Glutamatergic neuron (in vitro differentiated cells): ENCODE results near the gene TMEM92. TPM values are rescaled to one million over a fixed set of nuclear protein-coding genes. Genes with fewer than 3 reads are reported as not detected.

Experiments used
- DNase-seq: peaks from one replicate; pipeline ENCODE4 v3.0.0; 2022
- H3K27ac Mint-ChIP-seq: one replicate; pipeline ENCODE4 v1.8.0; 2020; ENCODE audit warnings: mild to moderate bottlenecking, mixed read lengths, inconsistent platforms; ENCODE audit not compliant: unreplicated experiment
- H3K27me3 Mint-ChIP-seq: one replicate; pipeline ENCODE4 v1.8.0; 2020; ENCODE audit warnings: mild to moderate bottlenecking, moderate library complexity, mixed read lengths, inconsistent platforms; ENCODE audit not compliant: unreplicated experiment
- H3K36me3 Mint-ChIP-seq: one replicate; pipeline ENCODE4 v1.8.0; 2020; ENCODE audit warnings: mild to moderate bottlenecking, mixed read lengths, inconsistent platforms; ENCODE audit not compliant: unreplicated experiment
- H3K4me1 Mint-ChIP-seq: one replicate; pipeline ENCODE4 v1.8.0; 2020; ENCODE audit warnings: mild to moderate bottlenecking, low read depth, mixed read lengths, inconsistent platforms; ENCODE audit not compliant: unreplicated experiment
- H3K4me3 Mint-ChIP-seq: one replicate; pipeline ENCODE4 v1.8.0; 2020; ENCODE audit warnings: mild to moderate bottlenecking, mixed read lengths, inconsistent platforms; ENCODE audit not compliant: unreplicated experiment
- H3K9me3 Mint-ChIP-seq: one replicate; pipeline ENCODE4 v1.8.0; 2020; ENCODE audit warnings: mild to moderate bottlenecking, moderate library complexity, mixed read lengths, inconsistent platforms; ENCODE audit not compliant: unreplicated experiment
- total RNA-seq: library from RNA; stranded (reverse); fragmentation: NEBNext Ultra II Directional; extraction: Animal tissue kit (Norgen Biotek cat#: 25700); gene quantifications from one replicate; pipeline ENCODE4 v1.2.1, GENCODE V29; 2021; ENCODE audit not compliant: unreplicated experiment
- TF ChIP-seq, protein P1 (sequence below): fragments of 200-600 bp; sonication (generic); IDR thresholded peaks from one replicate; pipeline ENCODE4 v1.5.0; 2021; ENCODE audit not compliant: partially characterized antibody, unreplicated experiment

TMEM92 gene
- total RNA-seq, 1 donor from 2014 or later: not detected

GRCh38 chr17:50325906-50326305, 51.6 kb downstream of the TMEM92 start:
- no peak overlapping the region for H3K4me3 Mint-ChIP-seq
- H3K4me1 Mint-ChIP-seq: peaks cover 4% of the 10 kb centered on the region
- H3K27ac Mint-ChIP-seq: no peak overlapping the region

GRCh38 chr17:50326831-50327364, 52.6 kb downstream of the TMEM92 start:
- Mint-ChIP-seq H3K4me3 (no peak overlapping the region), H3K4me1 (peaks cover 5% of the 10 kb centered on the region), H3K36me3 (no peaks in the 10 kb centered on the region), H3K27ac (no peak overlapping the region), H3K9me3 (peaks cover 3% of the 10 kb centered on the region), H3K27me3 (peaks cover 5% of the 10 kb centered on the region)
- no peak for DNase-seq
- TF ChIP-seq, protein P1, sequence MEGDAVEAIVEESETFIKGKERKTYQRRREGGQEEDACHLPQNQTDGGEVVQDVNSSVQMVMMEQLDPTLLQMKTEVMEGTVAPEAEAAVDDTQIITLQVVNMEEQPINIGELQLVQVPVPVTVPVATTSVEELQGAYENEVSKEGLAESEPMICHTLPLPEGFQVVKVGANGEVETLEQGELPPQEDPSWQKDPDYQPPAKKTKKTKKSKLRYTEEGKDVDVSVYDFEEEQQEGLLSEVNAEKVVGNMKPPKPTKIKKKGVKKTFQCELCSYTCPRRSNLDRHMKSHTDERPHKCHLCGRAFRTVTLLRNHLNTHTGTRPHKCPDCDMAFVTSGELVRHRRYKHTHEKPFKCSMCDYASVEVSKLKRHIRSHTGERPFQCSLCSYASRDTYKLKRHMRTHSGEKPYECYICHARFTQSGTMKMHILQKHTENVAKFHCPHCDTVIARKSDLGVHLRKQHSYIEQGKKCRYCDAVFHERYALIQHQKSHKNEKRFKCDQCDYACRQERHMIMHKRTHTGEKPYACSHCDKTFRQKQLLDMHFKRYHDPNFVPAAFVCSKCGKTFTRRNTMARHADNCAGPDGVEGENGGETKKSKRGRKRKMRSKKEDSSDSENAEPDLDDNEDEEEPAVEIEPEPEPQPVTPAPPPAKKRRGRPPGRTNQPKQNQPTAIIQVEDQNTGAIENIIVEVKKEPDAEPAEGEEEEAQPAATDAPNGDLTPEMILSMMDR: no peak

More at GRCh38 chr17:50325906-50326305, 51.6 kb downstream of the TMEM92 start:
- DNase-seq: no peak
- Mint-ChIP-seq H3K9me3 (peaks cover 3% of the 10 kb centered on the region), H3K36me3 (no peaks in the 10 kb centered on the region), H3K27me3 (peaks cover 3% of the 10 kb centered on the region)
- TF ChIP-seq, protein P1: no peak

DNA sequence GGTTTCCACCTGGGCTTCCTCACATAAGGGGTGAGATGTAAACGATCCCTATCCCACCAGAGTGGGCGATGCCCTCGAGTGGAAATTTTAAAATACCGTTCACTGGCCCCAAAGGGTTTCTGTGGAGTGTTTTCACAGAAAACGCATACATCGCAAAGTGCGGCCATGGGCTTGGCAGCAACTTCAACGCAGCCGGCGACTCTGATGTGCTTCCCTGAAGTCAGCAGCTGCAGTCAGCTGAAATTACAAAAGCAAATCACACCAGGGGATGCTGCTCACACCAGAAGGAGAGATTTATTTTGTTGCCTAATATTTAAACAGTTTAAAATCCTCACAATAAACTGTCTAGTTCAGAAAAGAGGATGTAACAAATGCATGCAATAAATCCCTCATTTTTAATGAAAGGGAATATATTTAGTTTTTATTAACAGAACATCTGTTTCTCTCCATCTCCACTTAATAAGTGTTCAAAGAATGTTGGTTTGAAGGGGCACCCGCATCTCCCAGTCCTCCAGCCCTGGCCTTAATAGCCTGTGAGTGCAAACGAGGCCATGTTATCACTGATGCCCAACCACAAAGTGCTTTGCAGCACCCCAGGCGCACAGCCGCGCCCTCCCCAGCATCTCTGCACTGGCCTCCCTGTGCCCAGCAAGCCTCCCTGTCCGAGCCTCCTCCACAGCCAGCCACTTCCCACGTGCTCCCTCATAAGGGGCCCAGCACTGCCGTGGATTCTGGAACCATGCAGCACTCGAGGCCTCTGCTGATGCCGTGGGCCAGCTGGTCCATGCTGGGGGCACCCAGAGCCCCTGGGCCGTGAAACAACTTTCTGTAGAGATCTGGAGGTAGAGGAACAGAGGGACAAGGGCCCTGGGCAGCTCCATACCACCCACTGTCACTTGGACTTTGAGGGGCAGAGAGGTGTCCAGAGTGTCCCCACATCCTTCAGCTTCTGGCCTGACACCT, 54.4 kb downstream of the TMEM92 start:
- no peaks in the 10 kb centered on the region for H3K36me3 Mint-ChIP-seq

DNA sequence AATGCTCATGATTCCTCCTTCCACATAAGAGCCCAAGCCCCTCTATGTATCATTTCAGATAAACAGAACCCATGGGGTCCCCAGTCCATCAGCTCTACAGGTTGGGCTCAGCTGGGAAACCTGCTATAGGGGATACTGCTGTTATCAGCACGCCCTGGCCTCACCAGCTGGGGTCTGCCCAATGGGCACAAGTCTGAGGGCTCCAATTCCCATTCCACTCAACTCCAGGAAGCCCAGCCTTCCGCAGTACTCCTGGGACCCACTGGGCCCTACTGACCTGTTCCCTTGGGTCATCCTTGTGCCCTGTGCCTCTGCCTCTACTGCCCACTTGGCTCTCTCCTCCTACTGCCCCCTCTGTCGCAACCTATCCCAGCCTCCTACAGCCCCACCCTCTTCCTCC, 55.5 kb downstream of the TMEM92 start:
- peaks cover 10% of the 10 kb centered on the region for H3K4me1 Mint-ChIP-seq
- H3K27ac Mint-ChIP-seq: no peak overlapping the region

More for the DNA sequence above, 54.4 kb downstream of the TMEM92 start:
- TF ChIP-seq, protein P1: no peak
- peaks cover 6% of the 10 kb centered on the region for H3K27me3 Mint-ChIP-seq
- H3K27ac Mint-ChIP-seq: no peak overlapping the region
- H3K9me3 Mint-ChIP-seq: peaks cover 3% of the 10 kb centered on the region
- no peak for DNase-seq
- H3K4me3 Mint-ChIP-seq: no peak overlapping the region
- peaks cover 10% of the 10 kb centered on the region for H3K4me1 Mint-ChIP-seq

More for the DNA sequence above, 55.5 kb downstream of the TMEM92 start:
- TF ChIP-seq, protein P1: no peak
- Mint-ChIP-seq H3K36me3 (no peaks in the 10 kb centered on the region), H3K4me3 (no peak overlapping the region), H3K9me3 (peaks cover 3% of the 10 kb centered on the region), H3K27me3 (peaks cover 6% of the 10 kb centered on the region)
- DNase-seq: no peak
